Upper lobe of left lung (tissue), 6 donors: ENCODE data around the gene CHKA. TPM values are rescaled to one million over a fixed set of nuclear protein-coding genes. Genes with fewer than 3 reads are reported as not detected.

Experiments
- ATAC-seq, 2 donors: fragments of 200-7000 bp; cut with Tn5 transposase; one replicate each; pipeline ENCODE4 v1.9.1; 2022; ENCODE audit warnings: mild to moderate bottlenecking in 2 of 2, moderate library complexity in 2 of 2; ENCODE audit not compliant: low FRiP score in 2 of 2
- DNase-seq, 2 donors: peaks; one replicate each; pipeline ENCODE4 v3.0.0-alpha.2; 2019 to 2020
- H3K27ac ChIP-seq, 4 donors: fragments of 200-600 bp; sonication (generic); one replicate each; pipeline ENCODE4 v1.5.1; 2016 to 2019
- H3K27me3 ChIP-seq, 4 donors: fragments of 200-600 bp; sonication (generic); one replicate each; pipeline ENCODE4 v1.5.1; 2017 to 2019
- H3K36me3 ChIP-seq, 4 donors: fragments of 200-600 bp; sonication (generic); one replicate each; pipeline ENCODE4 v1.5.1; 2016 to 2019
- H3K4me1 ChIP-seq, 4 donors: fragments of 200-600 bp; sonication (generic); one replicate each; pipeline ENCODE4 v1.5.1; 2018 to 2019
- H3K4me3 ChIP-seq, 4 donors: fragments of 200-600 bp; sonication (generic); one replicate each; pipeline ENCODE4 v1.5.1; 2017 to 2019; ENCODE audit warnings: mild to moderate bottlenecking in 2 of 4, moderate library complexity in 1 of 4
- H3K9me3 ChIP-seq, 4 donors: fragments of 200-600 bp; sonication (generic); one replicate each; pipeline ENCODE4 v1.5.1; 2018 to 2019
- EP300 ChIP-seq, 4 donors: sonication (generic); formaldehyde crosslinking; IDR thresholded peaks; one replicate each; pipeline ENCODE4 v1.5.1; 2017; ENCODE audit warnings: antibody characterized with exemption in 4 of 4, control low read depth in 2 of 4
- POLR2A ChIP-seq, 4 donors: fragments of 450-650 bp; IDR thresholded peaks; one replicate each; pipeline ENCODE4 v1.5.1; 2016 to 2017; ENCODE audit warnings: antibody characterized with exemption in 4 of 4, mild to moderate bottlenecking in 2 of 4
- POLR2AphosphoS5 ChIP-seq, 2 donors: sonication (generic); formaldehyde crosslinking; IDR thresholded peaks; one replicate each; pipeline ENCODE4 v1.5.1; 2017; ENCODE audit warnings: antibody characterized with exemption in 2 of 2
- WGBS, 2 donors: methylation state at CpG; one replicate each; pipeline ENCODE4 v1.1.5; 2017 to 2018; 5-methylcytosine and 5-hydroxymethylcytosine counted together
- total RNA-seq, 6 donors: library from RNA; depleted of rRNA in 4 of 6; stranded (reverse); fragments of >200 nt in 4 of 6; gene quantifications; one replicate each; pipeline versions ENCODE4 v1.1.0 to v1.2.1, GENCODE V29; 2016 to 2021
- TF ChIP-seq, protein P1 (sequence below), 6 experiments: fragments of 450-650 bp in 4 of 6; fragments of 200-600 bp in 2 of 6; sonication (generic) in 2 of 6; IDR thresholded peaks; one replicate each; pipeline ENCODE4 v1.5.1; 2016 to 2019; ENCODE audit warnings: antibody characterized with exemption in 6 of 6
- donor health status: DM: no; HTN: no; CAD: no; lungs with moderate emphysema.
- donor health status: DM: no; HTN: yes; CAD: no; lungs with severe emphysema.

The CHKA gene
- total RNA-seq, 6 donors from 2014 or later, result 34.5 to 128 (median 59.1) TPM

DNA sequence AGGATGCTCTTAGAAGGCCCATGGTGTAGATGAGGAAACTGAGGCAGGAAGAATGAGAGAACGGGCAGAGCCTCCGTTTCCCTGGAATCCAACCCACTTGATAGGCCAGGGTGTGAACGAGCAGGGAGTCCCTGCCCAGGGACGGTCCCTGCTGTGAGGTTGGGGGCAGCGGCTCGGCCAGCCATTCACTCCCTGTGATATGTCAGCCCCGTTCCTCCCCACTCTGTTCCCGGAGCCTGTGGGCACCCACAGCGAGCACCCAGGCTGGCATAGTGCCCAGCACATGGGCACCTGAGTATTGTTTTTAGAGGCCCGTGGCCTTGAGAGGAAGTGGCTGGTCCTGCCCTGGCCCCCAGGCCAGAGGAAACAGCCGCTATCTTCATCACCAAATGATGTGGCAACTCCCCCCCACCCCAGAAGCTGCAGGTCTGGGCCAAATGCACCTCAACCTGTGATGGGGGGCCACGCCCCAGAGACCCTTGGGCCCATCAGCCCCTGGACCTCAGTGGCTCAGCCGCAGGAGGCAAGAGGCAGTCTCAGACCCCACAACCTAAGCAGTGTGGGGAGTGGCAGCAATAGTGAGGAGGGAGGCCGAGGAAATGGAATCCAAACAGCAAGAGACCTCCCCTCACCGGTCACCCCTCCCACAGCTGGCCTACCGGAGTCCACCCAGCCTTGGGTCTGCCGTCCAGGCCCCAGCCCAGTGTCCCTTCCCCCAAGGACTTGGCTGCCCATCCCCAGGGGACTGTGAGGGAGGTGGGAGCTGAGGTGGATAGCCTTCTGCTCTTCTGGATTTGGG lies 108.9 kb downstream of the CHKA start:
- 62 to 75% methylated on average over 4 to 17 of the region's 17 CpGs for WGBS, 2 donors
- peaks cover 37 to 94% (median 83%) of the 10 kb centered on the region in 4 donors for H3K4me1 ChIP-seq
- H3K4me3 ChIP-seq, result peak overlapping the region in 2 of 4 donors; percentile 0 to 54
- TF ChIP-seq POLR2AphosphoS5 (IDR thresholded peaks at IDR 0.05) (peak in 1 of 2 donors; percentile 8), EP300 (IDR thresholded peaks at IDR 0.05) (no peak)
- TF ChIP-seq, protein P1, sequence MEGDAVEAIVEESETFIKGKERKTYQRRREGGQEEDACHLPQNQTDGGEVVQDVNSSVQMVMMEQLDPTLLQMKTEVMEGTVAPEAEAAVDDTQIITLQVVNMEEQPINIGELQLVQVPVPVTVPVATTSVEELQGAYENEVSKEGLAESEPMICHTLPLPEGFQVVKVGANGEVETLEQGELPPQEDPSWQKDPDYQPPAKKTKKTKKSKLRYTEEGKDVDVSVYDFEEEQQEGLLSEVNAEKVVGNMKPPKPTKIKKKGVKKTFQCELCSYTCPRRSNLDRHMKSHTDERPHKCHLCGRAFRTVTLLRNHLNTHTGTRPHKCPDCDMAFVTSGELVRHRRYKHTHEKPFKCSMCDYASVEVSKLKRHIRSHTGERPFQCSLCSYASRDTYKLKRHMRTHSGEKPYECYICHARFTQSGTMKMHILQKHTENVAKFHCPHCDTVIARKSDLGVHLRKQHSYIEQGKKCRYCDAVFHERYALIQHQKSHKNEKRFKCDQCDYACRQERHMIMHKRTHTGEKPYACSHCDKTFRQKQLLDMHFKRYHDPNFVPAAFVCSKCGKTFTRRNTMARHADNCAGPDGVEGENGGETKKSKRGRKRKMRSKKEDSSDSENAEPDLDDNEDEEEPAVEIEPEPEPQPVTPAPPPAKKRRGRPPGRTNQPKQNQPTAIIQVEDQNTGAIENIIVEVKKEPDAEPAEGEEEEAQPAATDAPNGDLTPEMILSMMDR (IDR thresholded peaks at IDR 0.05), result no peak
- DNase-seq (peak in 1 of 2 donors; percentile 61), ATAC-seq (no peak)
- H3K27ac ChIP-seq, result peak overlapping the region; percentile 89 to 99 (median 93)
- H3K27me3 ChIP-seq, result no peaks in the 10 kb centered on the region
- peaks cover 0 to 4% (median 0%) of the 10 kb centered on the region in 4 donors for H3K36me3 ChIP-seq
- H3K9me3 ChIP-seq, result no peaks in the 10 kb centered on the region

DNA sequence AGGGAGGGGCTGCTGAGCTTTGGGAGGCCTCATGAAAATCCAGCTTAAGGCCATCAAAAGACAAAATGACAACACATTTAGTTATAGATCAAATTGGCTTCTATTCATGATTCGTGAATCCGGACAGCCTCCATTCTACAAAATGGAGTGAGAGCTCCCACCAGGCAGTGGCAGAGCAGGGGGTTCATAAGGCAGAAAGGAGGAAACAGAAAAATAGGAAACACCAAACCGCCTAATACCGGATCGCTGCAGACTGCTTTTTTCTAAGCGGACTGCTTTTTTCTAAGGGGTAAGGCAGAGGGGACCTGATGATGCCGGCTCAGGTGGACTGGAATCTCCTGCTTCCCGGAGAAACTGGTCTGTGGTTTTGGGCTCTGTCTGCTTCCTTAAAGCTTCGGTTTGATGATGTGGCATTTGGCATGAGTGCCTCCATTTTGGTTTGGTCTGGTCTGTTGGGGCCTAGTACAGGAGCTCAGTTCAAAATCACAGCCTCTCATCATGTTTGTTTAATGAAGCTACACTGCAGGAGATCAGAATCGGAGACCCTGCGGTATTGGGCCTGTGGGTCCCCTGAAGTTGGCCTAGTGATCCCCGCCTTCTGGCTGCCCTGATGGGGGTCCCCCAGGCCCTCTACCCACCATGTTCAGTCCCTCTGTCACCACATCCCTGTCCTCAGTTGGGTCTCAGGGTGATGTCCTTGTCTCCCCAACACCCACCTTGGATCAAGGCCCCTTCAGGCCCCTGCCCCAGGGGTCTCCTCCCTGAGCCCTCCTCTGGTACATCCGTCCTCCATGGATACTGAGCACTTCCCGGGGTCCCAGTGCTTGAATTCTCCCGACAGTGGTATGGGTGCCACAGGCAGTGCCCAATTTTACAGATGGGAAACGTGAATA lies 109.9 kb downstream of the CHKA start:
- Histone ChIP-seq H3K9me3 (no peaks in the 10 kb centered on the region), H3K4me3 (peak overlapping the region in 3 of 4 donors; percentile 46 to 54 (median 53)), H3K27ac (peak overlapping the region; percentile 89 to 99 (median 93)), H3K36me3 (peaks cover 0 to 4% (median 0%) of the 10 kb centered on the region in 4 donors), H3K4me1 (peaks cover 37 to 85% (median 74%) of the 10 kb centered on the region in 4 donors), H3K27me3 (no peaks in the 10 kb centered on the region)
- DNase-seq (no peak), ATAC-seq (no peak)
- 67% methylated on average over 16 of the region's 16 CpGs for WGBS, 2 donors
- TF ChIP-seq POLR2AphosphoS5 (IDR thresholded peaks at IDR 0.05) (no peak), POLR2A (IDR thresholded peaks at IDR 0.05) (no peak), EP300 (IDR thresholded peaks at IDR 0.05) (no peak)
- TF ChIP-seq, protein P1 (IDR thresholded peaks at IDR 0.05), result no peak

DNA sequence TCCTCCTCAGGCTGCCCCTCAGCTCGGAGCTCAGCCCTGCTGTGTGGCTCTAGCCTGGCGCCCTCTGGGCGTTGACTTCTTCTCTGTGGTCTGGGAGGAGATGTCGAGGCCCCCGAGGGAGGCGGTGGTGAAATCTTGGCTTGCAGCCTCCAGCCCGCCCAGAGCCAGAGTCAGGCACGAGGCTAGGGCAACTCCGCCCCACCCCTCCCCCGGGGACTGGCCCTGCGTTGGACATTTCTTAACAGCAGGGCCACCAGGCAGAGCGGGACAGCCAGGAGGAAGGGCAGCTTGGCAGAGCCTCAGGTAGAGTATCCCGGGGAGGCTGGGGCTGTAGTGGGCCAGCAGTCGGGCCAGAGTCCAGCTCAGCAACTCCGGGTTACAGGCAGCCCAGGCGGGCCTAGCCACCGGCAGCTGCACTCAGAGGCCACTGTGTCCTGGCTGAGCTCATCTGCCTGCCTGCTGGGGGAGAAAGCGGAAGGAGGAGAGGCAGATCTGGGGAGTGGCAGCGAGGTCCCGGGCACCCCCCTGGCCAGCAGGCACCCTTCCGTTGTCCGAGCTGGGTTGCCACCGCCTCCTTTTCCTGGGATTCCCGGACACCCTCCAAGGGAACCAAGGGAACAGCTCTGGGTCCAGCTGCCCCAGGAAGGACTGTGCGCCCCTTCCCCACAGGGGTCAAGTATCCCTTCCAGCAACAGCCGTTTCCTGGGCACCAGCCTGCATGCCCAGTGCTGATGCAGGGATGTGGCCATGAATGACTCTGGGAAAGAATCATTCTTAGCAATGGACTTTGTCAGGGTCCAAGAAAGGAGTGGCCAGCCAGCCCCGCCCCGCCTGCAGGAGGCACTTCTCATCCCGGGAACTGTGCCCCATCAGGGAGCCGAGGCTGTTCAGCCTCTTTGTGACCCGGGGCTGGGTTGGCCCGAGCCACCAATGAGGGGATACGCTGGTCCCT lies 110.8 kb downstream of the CHKA start, which contains the start of gene ALDH3B1:
Gene ALDH3B1, plus strand, starts transcription at position 238 of the 952 bp plus-strand sequence. CDS start 4,971 bp downstream, outside the sequence.
- WGBS, 2 donors, result 15 to 20% methylated on average over 7 to 31 of the region's 33 CpGs
- DNase-seq (peak; percentile 94 to 98), ATAC-seq (peak; percentile 86 to 87)
- peak within 1 kb of the TSS; percentile 89 to 99 (median 93) for H3K27ac ChIP-seq
- peak; percentile 87 to 93 for TF ChIP-seq POLR2AphosphoS5 (IDR thresholded peaks at IDR 0.05)
- TF ChIP-seq EP300 (IDR thresholded peaks at IDR 0.05), result peak in 1 of 4 donors; percentile 69
- TF ChIP-seq, protein P1 (IDR thresholded peaks at IDR 0.05), result peak in 4 of 6 experiments; percentile 3 to 51 (median 31)
- TF ChIP-seq POLR2A (IDR thresholded peaks at IDR 0.05), result peak; percentile 47 to 97 (median 72)
- H3K4me1 ChIP-seq, result peaks cover 37 to 75% (median 68%) of the 10 kb centered on the region in 4 donors
- no peaks in the 10 kb centered on the region for H3K9me3 ChIP-seq
- H3K36me3 ChIP-seq, result peaks cover 0 to 1% (median 0%) of the 10 kb centered on the region in 4 donors
- peak within 1 kb of the TSS; percentile 21 to 54 (median 50) for H3K4me3 ChIP-seq
- no peaks in the 10 kb centered on the region for H3K27me3 ChIP-seq
